ENCODE measurements around the gene STIM2.

DNA sequence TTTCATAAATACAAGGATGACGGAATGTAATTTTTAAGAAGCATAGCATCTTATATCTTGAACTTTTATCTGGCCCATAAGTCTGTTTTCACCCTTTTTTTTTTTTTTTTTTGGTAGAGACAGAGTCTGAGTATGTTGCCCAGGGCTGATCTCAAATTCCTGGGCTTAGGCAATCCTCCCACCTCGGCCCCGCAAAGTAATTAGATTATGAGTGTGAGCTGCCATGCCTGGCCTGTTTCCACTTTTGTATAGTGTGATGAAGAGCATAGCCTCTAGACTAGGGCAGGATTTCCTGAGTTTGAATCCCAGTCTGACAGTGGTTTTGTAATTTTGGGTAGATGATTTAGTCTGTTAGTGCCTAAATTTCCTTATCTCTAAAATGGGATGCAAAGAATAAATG is 11.0 kb downstream of the STIM2 start:
- TF ChIP-seq EZH2 (IDR thresholded peaks at IDR 0.05; ENCODE audit: low read length, unreplicated experiment) = no peak
- TF ChIP-seq, protein P1, sequence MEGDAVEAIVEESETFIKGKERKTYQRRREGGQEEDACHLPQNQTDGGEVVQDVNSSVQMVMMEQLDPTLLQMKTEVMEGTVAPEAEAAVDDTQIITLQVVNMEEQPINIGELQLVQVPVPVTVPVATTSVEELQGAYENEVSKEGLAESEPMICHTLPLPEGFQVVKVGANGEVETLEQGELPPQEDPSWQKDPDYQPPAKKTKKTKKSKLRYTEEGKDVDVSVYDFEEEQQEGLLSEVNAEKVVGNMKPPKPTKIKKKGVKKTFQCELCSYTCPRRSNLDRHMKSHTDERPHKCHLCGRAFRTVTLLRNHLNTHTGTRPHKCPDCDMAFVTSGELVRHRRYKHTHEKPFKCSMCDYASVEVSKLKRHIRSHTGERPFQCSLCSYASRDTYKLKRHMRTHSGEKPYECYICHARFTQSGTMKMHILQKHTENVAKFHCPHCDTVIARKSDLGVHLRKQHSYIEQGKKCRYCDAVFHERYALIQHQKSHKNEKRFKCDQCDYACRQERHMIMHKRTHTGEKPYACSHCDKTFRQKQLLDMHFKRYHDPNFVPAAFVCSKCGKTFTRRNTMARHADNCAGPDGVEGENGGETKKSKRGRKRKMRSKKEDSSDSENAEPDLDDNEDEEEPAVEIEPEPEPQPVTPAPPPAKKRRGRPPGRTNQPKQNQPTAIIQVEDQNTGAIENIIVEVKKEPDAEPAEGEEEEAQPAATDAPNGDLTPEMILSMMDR (conservative IDR thresholded peaks at IDR 0.05; ENCODE audit: low read depth, low read length) = no peak
- no peak for TF ChIP-seq EZH2phosphoT487 (IDR thresholded peaks at IDR 0.05; ENCODE audit: borderline replicate concordance, low read length)

Measured in PC-3 (cell line).